HFFc6 (cell line): Measurements from ENCODE around the gene ZMYND11. TPM values are rescaled to one million over a fixed set of nuclear protein-coding genes. Genes with fewer than 3 reads are reported as not detected.
A peak's percentile ranks its signal among the peaks of the same experiment; 100 is the strongest.

Experiments
- DNase-seq: peaks from one replicate; pipeline ENCODE4 v3.0.0-alpha.2; 2018
- H3K27ac Mint-ChIP-seq: 2 replicates; pipeline ENCODE4 v1.8.0; 2020; ENCODE audit warnings: mild to moderate bottlenecking, mixed read lengths
- H3K27me3 Mint-ChIP-seq: 2 replicates; pipeline ENCODE4 v1.8.0; 2021; ENCODE audit warnings: mild to moderate bottlenecking, moderate library complexity, mixed read lengths; ENCODE audit not compliant: insufficient read depth
- H3K36me3 Mint-ChIP-seq: 2 replicates; pipeline ENCODE4 v1.8.0; 2021; ENCODE audit warnings: low read depth, mixed read lengths
- H3K4me1 Mint-ChIP-seq: 2 replicates; pipeline ENCODE4 v1.8.0; 2020; ENCODE audit warnings: low read depth, mixed read lengths
- H3K4me3 Mint-ChIP-seq: 2 replicates; pipeline ENCODE4 v1.8.0; 2020; ENCODE audit warnings: mild to moderate bottlenecking, moderate library complexity, mixed read lengths
- H3K9me3 Mint-ChIP-seq: 2 replicates; pipeline ENCODE4 v1.8.0; 2020; ENCODE audit warnings: mild to moderate bottlenecking, mixed read lengths
- total RNA-seq, 6 experiments: library from RNA; stranded (reverse); fragmentation: NEBNext Ultra II Directional; extraction: Animal tissue kit (Norgen Biotek cat#: 25700); gene quantifications; 2 replicates in 1 of 6; 3 replicates in 5 of 6; pipeline ENCODE4 v1.2.3, GENCODE V29; 2021
- TF ChIP-seq, protein P1 (sequence below): fragments of 200-600 bp; sonication (generic); IDR thresholded peaks from 2 replicates; pipeline ENCODE4 v1.5.0; 2021; ENCODE audit warnings: antibody characterized with exemption, mild to moderate bottlenecking

The ZMYND11 gene
- total RNA-seq, 6 experiments from 2014 or later: 56.7 to 75.2 (median 65.9) TPM

DNA sequence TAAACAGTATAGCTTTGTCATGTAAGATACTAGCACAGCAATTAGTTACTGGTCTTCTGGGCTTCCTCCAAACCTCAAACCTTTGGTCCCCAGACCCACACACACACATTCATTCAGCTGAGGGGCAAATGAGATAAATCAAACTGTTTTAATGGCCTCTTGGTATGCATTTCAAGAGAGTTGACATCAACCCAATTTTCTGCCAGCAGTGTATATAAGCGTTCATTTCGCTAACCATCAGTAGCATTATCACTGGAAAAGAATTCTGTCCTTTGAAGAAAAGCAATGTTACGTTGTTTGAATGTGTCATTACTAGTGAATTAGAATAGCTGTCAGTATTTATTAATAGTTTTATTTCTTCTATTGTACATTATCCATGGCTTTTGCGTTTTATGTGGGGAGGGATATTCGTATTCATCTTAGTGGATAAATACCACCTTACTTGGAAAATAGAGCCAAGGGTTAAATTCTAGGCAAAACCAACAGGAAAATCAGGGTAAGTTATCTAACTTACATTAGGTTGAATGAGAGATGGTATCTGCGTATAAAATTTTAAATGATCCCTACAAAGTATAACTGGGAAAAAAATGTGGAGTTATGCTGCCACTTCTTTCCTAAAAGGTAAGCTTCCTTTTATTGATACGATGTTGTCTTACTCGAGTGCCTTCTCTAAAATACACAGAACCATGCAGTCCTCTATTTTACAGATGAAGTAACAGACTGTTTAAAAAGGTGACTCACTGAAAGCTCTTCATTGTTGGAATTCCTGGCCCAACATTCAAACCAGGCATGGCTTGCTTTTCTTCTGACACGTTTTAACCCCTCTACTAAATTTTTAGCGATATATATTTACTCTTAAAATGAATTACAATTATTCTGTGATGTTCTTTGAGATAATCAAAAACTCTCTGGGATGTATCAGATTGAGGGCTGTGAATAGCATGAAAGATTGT, 2.0 kb upstream of the ZMYND11 start:
- Mint-ChIP-seq H3K27me3 (no peaks in the 10 kb centered on the region), H3K9me3 (no peaks in the 10 kb centered on the region), H3K4me3 (peak overlapping the region; percentile 89), H3K4me1 (peaks cover 68% of the 10 kb centered on the region), H3K27ac (peak overlapping the region; percentile 75), H3K36me3 (no peaks in the 10 kb centered on the region)
- peak; percentile 90 for DNase-seq
- TF ChIP-seq, protein P1, sequence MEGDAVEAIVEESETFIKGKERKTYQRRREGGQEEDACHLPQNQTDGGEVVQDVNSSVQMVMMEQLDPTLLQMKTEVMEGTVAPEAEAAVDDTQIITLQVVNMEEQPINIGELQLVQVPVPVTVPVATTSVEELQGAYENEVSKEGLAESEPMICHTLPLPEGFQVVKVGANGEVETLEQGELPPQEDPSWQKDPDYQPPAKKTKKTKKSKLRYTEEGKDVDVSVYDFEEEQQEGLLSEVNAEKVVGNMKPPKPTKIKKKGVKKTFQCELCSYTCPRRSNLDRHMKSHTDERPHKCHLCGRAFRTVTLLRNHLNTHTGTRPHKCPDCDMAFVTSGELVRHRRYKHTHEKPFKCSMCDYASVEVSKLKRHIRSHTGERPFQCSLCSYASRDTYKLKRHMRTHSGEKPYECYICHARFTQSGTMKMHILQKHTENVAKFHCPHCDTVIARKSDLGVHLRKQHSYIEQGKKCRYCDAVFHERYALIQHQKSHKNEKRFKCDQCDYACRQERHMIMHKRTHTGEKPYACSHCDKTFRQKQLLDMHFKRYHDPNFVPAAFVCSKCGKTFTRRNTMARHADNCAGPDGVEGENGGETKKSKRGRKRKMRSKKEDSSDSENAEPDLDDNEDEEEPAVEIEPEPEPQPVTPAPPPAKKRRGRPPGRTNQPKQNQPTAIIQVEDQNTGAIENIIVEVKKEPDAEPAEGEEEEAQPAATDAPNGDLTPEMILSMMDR: no peak

GRCh38 chr10:134247-135131, 766 bp upstream of the ZMYND11 start:
- Mint-ChIP-seq H3K36me3 (no peaks in the 10 kb centered on the region), H3K27ac (peak overlapping the region; percentile 75), H3K4me3 (peak overlapping the region; percentile 89), H3K4me1 (peaks cover 71% of the 10 kb centered on the region), H3K9me3 (no peaks in the 10 kb centered on the region), H3K27me3 (no peaks in the 10 kb centered on the region)
- TF ChIP-seq, protein P1: peak; percentile 7; the same call in 1 of the 2 replicates
- DNase-seq: no peak

- H3K27ac Mint-ChIP-seq: peak overlapping the region; percentile 85
- H3K9me3 Mint-ChIP-seq: no peaks in the 10 kb centered on the region
- peak overlapping the region; percentile 95 for H3K4me3 Mint-ChIP-seq
- no peaks in the 10 kb centered on the region for H3K36me3 Mint-ChIP-seq
- peak; percentile 25 for DNase-seq
- no peaks in the 10 kb centered on the region for H3K27me3 Mint-ChIP-seq
- H3K4me1 Mint-ChIP-seq: peaks cover 66% of the 10 kb centered on the region
- TF ChIP-seq, protein P1: no peak
Observed at GRCh38 chr10:135601-136464, 578 bp downstream of the ZMYND11 start.

DNA sequence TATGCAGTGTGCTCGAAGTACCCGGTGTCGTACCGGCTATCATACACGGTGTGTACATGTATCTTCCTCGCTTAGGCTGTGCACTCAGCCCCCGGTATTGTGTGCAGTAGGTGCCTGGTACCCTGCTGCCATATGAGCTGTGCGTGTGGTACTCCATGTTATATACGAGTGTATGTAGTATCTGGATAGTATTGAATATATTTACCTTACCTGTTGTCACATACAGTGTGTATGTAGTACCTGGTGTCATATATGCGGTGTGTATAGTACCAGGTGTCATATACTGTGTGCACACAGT, 1.2 kb downstream of the ZMYND11 start:
- DNase-seq: no peak
- H3K27me3 Mint-ChIP-seq: no peaks in the 10 kb centered on the region
- H3K9me3 Mint-ChIP-seq: no peaks in the 10 kb centered on the region
- H3K36me3 Mint-ChIP-seq: no peaks in the 10 kb centered on the region
- peak overlapping the region; percentile 95 for H3K4me3 Mint-ChIP-seq
- H3K4me1 Mint-ChIP-seq: peaks cover 60% of the 10 kb centered on the region
- TF ChIP-seq, protein P1: no peak
- H3K27ac Mint-ChIP-seq: peak overlapping the region; percentile 85

DNA sequence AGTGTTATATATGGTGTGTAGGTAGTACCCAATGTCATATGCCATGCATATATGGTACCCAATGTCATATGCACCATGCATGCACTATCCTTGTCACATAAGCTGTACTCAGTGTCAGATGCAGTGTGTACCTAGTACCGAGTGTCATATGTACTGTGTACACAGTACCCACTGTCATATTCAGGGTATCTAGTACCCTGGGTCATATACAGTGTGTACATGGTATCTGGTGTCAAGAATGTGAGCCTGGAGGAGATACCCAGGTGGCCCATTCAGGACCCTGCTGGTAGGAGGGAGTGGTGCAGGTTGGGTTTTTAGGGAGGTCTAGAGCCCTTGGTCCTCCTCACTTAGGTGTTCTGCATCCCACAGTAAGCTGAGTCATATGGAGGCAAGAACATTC, 1.8 kb downstream of the ZMYND11 start:
- Mint-ChIP-seq H3K36me3 (no peaks in the 10 kb centered on the region), H3K27ac (peak overlapping the region; percentile 78), H3K9me3 (no peaks in the 10 kb centered on the region), H3K4me3 (peak overlapping the region; percentile 95), H3K27me3 (no peaks in the 10 kb centered on the region), H3K4me1 (peaks cover 56% of the 10 kb centered on the region)
- no peak for DNase-seq
- TF ChIP-seq, protein P1: peak; percentile 76
